Transverse colon (tissue), 4 donors: ENCODE measurements around the gene COG5. TPM values are rescaled to one million over a fixed set of nuclear protein-coding genes. Genes with fewer than 3 reads are reported as not detected.

Experiments used
- DNase-seq: peaks from one replicate; pipeline ENCODE4 v3.0.0-alpha.2; 2019
- H3K27ac ChIP-seq, 4 donors: fragments of 200-600 bp; sonication (generic); 2 replicates each; pipeline ENCODE4 v1.5.1; 2016 to 2018; ENCODE audit warnings: inconsistent platforms in 4 of 4
- H3K27me3 ChIP-seq: fragments of 200-600 bp; sonication (generic); 2 replicates; pipeline ENCODE4 v1.5.1; 2017; ENCODE audit warnings: inconsistent platforms
- H3K36me3 ChIP-seq, 4 donors: fragments of 200-600 bp; sonication (generic); 2 replicates each; pipeline ENCODE4 v1.5.1; 2017 to 2019; ENCODE audit warnings: inconsistent platforms in 4 of 4
- H3K4me1 ChIP-seq, 4 donors: fragments of 200-600 bp; sonication (generic); 2 replicates each; pipeline ENCODE4 v1.5.1; 2017 to 2020; ENCODE audit warnings: inconsistent platforms in 4 of 4
- H3K4me3 ChIP-seq, 4 donors: fragments of 200-600 bp; sonication (generic); 1 replicate in 1 of 4; 2 replicates in 3 of 4; pipeline versions ENCODE4 v1.5.1 to v1.6.1; 2017 to 2019; ENCODE audit warnings: inconsistent platforms in 4 of 4
- H3K9me3 ChIP-seq, 2 donors: fragments of 200-600 bp; sonication (generic); 2 replicates each; pipeline ENCODE4 v1.5.1; 2017 to 2019; ENCODE audit warnings: inconsistent platforms in 2 of 2
- CTCF ChIP-seq, 5 experiments: fragments of 200-600 bp in 3 of 5; fragments of 450-650 bp in 2 of 5; sonication (generic) in 3 of 5; IDR thresholded peaks; 1 replicate in 2 of 5; 2 replicates in 3 of 5; pipeline ENCODE4 v1.5.1; 2016 to 2017; ENCODE audit warnings: antibody characterized with exemption in 5 of 5, inconsistent platforms in 3 of 5, mild to moderate bottlenecking in 2 of 5, moderate library complexity in 1 of 5
- EP300 ChIP-seq: sonication (generic); formaldehyde crosslinking; IDR thresholded peaks from one replicate; pipeline ENCODE4 v1.6.1; 2017; ENCODE audit warnings: antibody characterized with exemption, low read depth
- POLR2A ChIP-seq: fragments of 450-650 bp; IDR thresholded peaks from one replicate; pipeline ENCODE4 v1.6.1; 2016; ENCODE audit warnings: antibody characterized with exemption, mild to moderate bottlenecking, moderate library complexity
- POLR2AphosphoS5 ChIP-seq, 3 donors: sonication (generic); formaldehyde crosslinking; IDR thresholded peaks; one replicate each; pipeline ENCODE4 v1.6.1; 2016; ENCODE audit warnings: antibody characterized with exemption in 3 of 3
- WGBS, 2 donors: methylation state at CpG; one replicate each; pipeline ENCODE4 v1.1.5; 2018; ENCODE audit warnings: low coverage in 1 of 2; 5-methylcytosine and 5-hydroxymethylcytosine counted together
- in situ Hi-C, 4 donors: fragments of 200-750 bp; cut with MboI; loops; one replicate each; pipeline versions ENCODE4 v1.15.0 to v1.15.1; 2017; ENCODE audit warnings: low sequenced_read_pairs in 3 of 4, low pct_ligation_motif_present in 1 of 4, low pct_unique_long_range_greater_than_20kb in 1 of 4
- intact Hi-C: fragments of 100-400 bp; cut with DNase I; formaldehyde crosslinking; loops from one replicate; pipeline ENCODE4 v1.15.1; 2023; ENCODE audit warnings: low total_unique reads
- total RNA-seq, 4 donors: library from RNA; depleted of rRNA; stranded (reverse); fragments of >200 nt; gene quantifications; one replicate each; pipeline ENCODE4 v1.1.0, GENCODE V29; 2016

Gene COG5
- total RNA-seq, 4 donors from 2014 or later = 15.7 to 48.2 (median 35.7) TPM

- intact Hi-C loops = no loop called here
- Histone ChIP-seq H3K27ac (peak within 1 kb of the TSS; percentile 98), H3K27me3 (no peaks in the 10 kb centered on the region), H3K4me1 (peaks cover 0 to 39% (median 13%) of the 10 kb centered on the region in 4 donors), H3K4me3 (peak within 1 kb of the TSS; percentile 91 to 97 (median 93)), H3K36me3 (no peaks in the 10 kb centered on the region), H3K9me3 (no peaks in the 10 kb centered on the region)
- TF ChIP-seq POLR2AphosphoS5 (IDR thresholded peaks at IDR 0.05) (peak; percentile 72 to 84 (median 84)), CTCF (IDR thresholded peaks at IDR 0.05) (no peak), POLR2A (peak; percentile 71)
- in situ Hi-C loops = no loop called here
- WGBS, 2 donors = 0% methylated on average over 3 to 43 of the region's 44 CpGs
- DNase-seq = peak; percentile 99
These were observed 395.2 kb downstream of the COG5 start, which contains the start of gene HBP1 for GRCh38 chr7:107168233-107169119. Gene HBP1 (plus strand): TSS chr7:107169003. CDS start chr7:107179894, 10,891 bp downstream.

DNA sequence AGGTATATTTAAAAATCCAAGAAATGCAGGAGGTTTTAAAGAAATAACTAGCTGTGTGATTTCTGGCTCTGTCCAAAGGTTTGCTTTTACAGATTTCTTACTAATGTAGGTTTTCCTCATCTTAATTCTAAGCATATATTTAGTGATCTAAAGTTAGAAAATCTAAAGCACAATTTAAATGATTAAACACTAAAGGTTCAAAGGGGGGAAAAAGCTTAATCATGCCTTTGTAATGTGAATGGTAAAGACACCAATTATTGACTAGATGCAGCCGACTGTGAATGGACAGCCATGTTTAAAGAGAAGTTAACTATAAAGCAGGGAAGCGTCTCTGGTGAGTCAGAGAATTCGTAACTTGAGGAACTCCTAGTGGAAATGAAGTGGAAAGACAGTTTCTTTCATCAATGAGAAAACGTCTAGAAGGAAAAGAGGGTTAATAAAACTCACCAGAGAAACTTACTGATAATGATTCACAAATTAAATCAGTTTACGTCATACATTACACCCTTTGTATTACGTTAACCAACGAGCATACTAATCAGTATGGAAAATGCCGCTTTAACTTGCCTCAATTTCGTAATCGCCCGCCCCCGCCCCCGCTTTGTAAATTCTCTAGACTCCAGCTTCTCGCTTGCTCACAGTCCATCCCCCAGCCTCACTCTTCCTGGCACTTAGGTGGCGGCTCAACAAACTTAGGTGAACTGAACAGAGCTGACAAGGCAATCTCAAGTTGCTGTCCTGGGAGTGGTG lies 396.1 kb downstream of the COG5 start:
- H3K9me3 ChIP-seq = no peaks in the 10 kb centered on the region
- H3K27me3 ChIP-seq = no peaks in the 10 kb centered on the region
- H3K4me3 ChIP-seq = peak overlapping the region; percentile 36 to 92 (median 45)
- in situ Hi-C loops = no loop called here
- DNase-seq = no peak
- TF ChIP-seq EP300 (no peak), CTCF (IDR thresholded peaks at IDR 0.05) (peak; percentile 49 to 80 (median 56)), POLR2AphosphoS5 (IDR thresholded peaks at IDR 0.05) (no peak), POLR2A (no peak)
- 1% methylated on average over 15 of the region's 15 CpGs for WGBS, 2 donors
- H3K36me3 ChIP-seq = no peaks in the 10 kb centered on the region
- H3K4me1 ChIP-seq = peaks cover 0 to 31% (median 9%) of the 10 kb centered on the region in 4 donors
- intact Hi-C loops = no loop called here
- H3K27ac ChIP-seq = peak overlapping the region; percentile 91 to 98 (median 98)

DNA sequence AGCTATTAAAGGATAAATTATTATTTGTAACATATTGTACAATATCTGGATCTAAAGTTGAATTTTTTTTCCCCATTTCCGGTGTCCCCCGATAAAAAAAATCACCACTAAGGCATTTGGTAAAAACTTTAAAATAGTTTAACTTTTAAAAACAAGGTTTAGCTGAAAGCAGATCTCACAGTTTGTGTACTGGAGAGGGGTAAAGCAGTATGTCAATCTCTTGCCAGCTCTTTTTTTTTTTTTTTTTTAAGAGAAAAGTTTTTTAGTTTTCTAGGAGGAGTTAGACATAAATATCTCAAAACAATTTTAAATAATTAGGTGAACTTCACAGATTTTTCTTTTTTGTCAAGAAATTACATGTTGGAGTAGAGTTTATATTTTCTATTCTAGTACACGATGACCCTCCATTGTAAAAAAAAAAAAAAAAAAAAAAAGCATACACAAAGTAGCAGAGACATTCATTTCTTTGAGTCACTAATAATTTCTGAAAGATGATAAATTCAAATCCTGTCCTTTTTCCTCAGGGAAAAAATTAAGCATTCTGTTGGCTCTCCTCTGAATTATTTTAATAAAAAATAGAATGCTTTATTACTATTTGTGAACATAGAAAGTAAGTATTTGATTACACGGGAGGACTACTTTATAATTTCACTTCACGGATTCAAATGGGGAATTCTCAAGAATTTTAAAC lies 396.8 kb downstream of the COG5 start:
- H3K4me1 ChIP-seq = peaks cover 0 to 24% (median 7%) of the 10 kb centered on the region in 4 donors
- in situ Hi-C loops = no loop called here
- intact Hi-C loops = no loop called here
- H3K4me3 ChIP-seq = peak overlapping the region in 3 of 4 donors; percentile 39 to 92 (median 51)
- H3K27ac ChIP-seq = peak overlapping the region; percentile 91 to 98 (median 98)
- no peak for TF ChIP-seq POLR2AphosphoS5 (IDR thresholded peaks at IDR 0.05)
- no peak for TF ChIP-seq EP300
- TF ChIP-seq POLR2A = no peak
- TF ChIP-seq CTCF (IDR thresholded peaks at IDR 0.05) = no peak
- no peaks in the 10 kb centered on the region for H3K9me3 ChIP-seq
- H3K27me3 ChIP-seq = no peaks in the 10 kb centered on the region
- DNase-seq = no peak
- 24 to 41% methylated on average over 5 of the region's 5 CpGs for WGBS, 2 donors
- no peaks in the 10 kb centered on the region for H3K36me3 ChIP-seq
